H1 (cell line): ENCODE measurements around the gene AMPH. TPM values are rescaled to one million over a fixed set of nuclear protein-coding genes. Genes with fewer than 3 reads are reported as not detected.

ENCODE experiments used
- CTCF ChIA-PET: fragments of 300-600 bp; sonication (Branson Sonifier 250); formaldehyde crosslinking; loops from one replicate; lab custom pipeline; 2021; ENCODE audit not compliant: partially characterized antibody; lab: Charles Lee
- POLR2A ChIA-PET: fragments of 300-600 bp; sonication (Branson Sonifier 250); formaldehyde crosslinking; loops from one replicate; lab custom pipeline; 2021; ENCODE audit warnings: inconsistent platforms; ENCODE audit not compliant: partially characterized antibody; lab: Charles Lee
- DNase-seq, 2 experiments: peaks; one replicate each; pipeline versions ENCODE4 v3.0.0 to v3.0.0-alpha.2; 2010 to 2022; ENCODE audit warnings: low spot score in 2 of 2, low read depth in 1 of 2, mixed read lengths in 1 of 2
- FAIRE-seq: peaks from 2 replicates; lab custom pipeline; 2011; peaks lifted over from hg19 to GRCh38; lab: Jason Lieb, UNC
- H2AFZ ChIP-seq: 2 replicates; pipeline ENCODE4 v1.8.1; 2012; ENCODE audit warnings: low read length, inconsistent platforms
- H2AK5ac ChIP-seq: 2 replicates; pipeline ENCODE4 v1.6.1; 2013; ENCODE audit warnings: low read depth, low read length
- H2BK120ac ChIP-seq: replicated peaks from 2 replicates; pipeline ENCODE3; 2013; ENCODE audit warnings: low read depth, low read length, inconsistent platforms
- H2BK12ac ChIP-seq: 2 replicates; pipeline ENCODE4 v1.6.1; 2013; ENCODE audit warnings: low read depth, low read length
- H2BK15ac ChIP-seq: 2 replicates; pipeline ENCODE4 v1.6.1; 2013; ENCODE audit warnings: low read length
- H2BK20ac ChIP-seq: 2 replicates; pipeline ENCODE4 v1.6.1; 2013; ENCODE audit warnings: low read length
- H2BK5ac ChIP-seq: 2 replicates; pipeline ENCODE4 v1.6.1; 2013; ENCODE audit warnings: low read depth, low read length
- H3K14ac ChIP-seq: 2 replicates; pipeline ENCODE4 v1.6.1; 2013; ENCODE audit warnings: inconsistent platforms; ENCODE audit not compliant: insufficient read length
- H3K18ac ChIP-seq: 2 replicates; pipeline ENCODE4 v1.6.1; 2013; ENCODE audit warnings: low read length; ENCODE audit errors: extremely low read depth
- H3K23ac ChIP-seq: 2 replicates; pipeline ENCODE4 v1.6.1; 2013; ENCODE audit warnings: inconsistent platforms; ENCODE audit not compliant: insufficient read length
- H3K23me2 ChIP-seq: 2 replicates; pipeline ENCODE4 v1.6.1; 2013; ENCODE audit warnings: low read depth, low read length
- H3K27ac ChIP-seq: 2 replicates; pipeline ENCODE4 v1.6.1; 2011; ENCODE audit warnings: low read depth, low read length, inconsistent platforms
- H3K27me3 ChIP-seq, 4 experiments: replicated peaks in 1 of 4; 1 replicate in 1 of 4; 2 replicates in 3 of 4; pipeline versions ENCODE4 v1.6.1 to v1.8.1; 2011 to 2013; ENCODE audit warnings: low read length in 3 of 4, mild to moderate bottlenecking in 3 of 4, inconsistent platforms in 2 of 4, mixed read lengths in 2 of 4, moderate library complexity in 1 of 4; ENCODE audit not compliant: control insufficient read depth in 3 of 4, insufficient read depth in 3 of 4; ENCODE audit errors: extremely low read depth in 1 of 4
- H3K36me3 ChIP-seq, 4 experiments: 2 replicates each; pipeline versions ENCODE4 v1.6.1 to v1.8.1; 2011 to 2013; ENCODE audit warnings: mild to moderate bottlenecking in 4 of 4, low read length in 3 of 4, moderate library complexity in 2 of 4, control low read depth in 1 of 4, inconsistent platforms in 1 of 4; ENCODE audit not compliant: insufficient read depth in 4 of 4, control insufficient read depth in 2 of 4
- H3K4ac ChIP-seq: replicated peaks from 2 replicates; pipeline ENCODE3; 2013; ENCODE audit warnings: low read length, low read depth, mixed read lengths, inconsistent platforms; ENCODE audit not compliant: insufficient read length
- H3K4me1 ChIP-seq, 4 experiments: replicated peaks in 1 of 4; 1 replicate in 1 of 4; 2 replicates in 3 of 4; pipeline versions ENCODE4 v1.6.1 to v1.8.1; 2011 to 2013; ENCODE audit warnings: low read length in 3 of 4, inconsistent platforms in 2 of 4, mixed read lengths in 1 of 4; ENCODE audit not compliant: insufficient read depth in 4 of 4, control insufficient read depth in 3 of 4
- H3K4me2 ChIP-seq, 2 experiments: 2 replicates each; pipeline versions ENCODE4 v1.6.1 to v1.8.1; 2011 to 2013; ENCODE audit warnings: low read depth in 2 of 2, low read length in 2 of 2, control low read depth in 1 of 2, inconsistent platforms in 1 of 2, mild to moderate bottlenecking in 1 of 2; ENCODE audit not compliant: insufficient read depth in 1 of 2
- H3K4me3 ChIP-seq, 4 experiments: fragments of 200-600, 300-600 bp in 1 of 4; sonication (generic), shearing (Covaris generic), sonication (Bioruptor Twin) in 1 of 4; 2 replicates each; pipeline versions ENCODE4 v1.5.1 to v1.8.1; 2011 to 2016; ENCODE audit warnings: low read length in 4 of 4, low read depth in 3 of 4, control low read depth in 2 of 4, inconsistent platforms in 2 of 4, mild to moderate bottlenecking in 2 of 4, mixed read lengths in 1 of 4, moderate library complexity in 1 of 4; ENCODE audit not compliant: insufficient read depth in 2 of 4; ENCODE audit errors: extremely low read depth in 1 of 4
- H3K56ac ChIP-seq: replicated peaks from 2 replicates; pipeline ENCODE3; 2013; ENCODE audit warnings: low read depth, mild to moderate bottlenecking, mixed read lengths, low read length, inconsistent platforms; ENCODE audit not compliant: insufficient read length
- H3K79me1 ChIP-seq: 2 replicates; pipeline ENCODE4 v1.6.1; 2013; ENCODE audit warnings: low read depth, low read length, control low read depth
- H3K79me2 ChIP-seq, 2 experiments: 2 replicates each; pipeline versions ENCODE4 v1.6.1 to v1.8.1; 2012 to 2013; ENCODE audit warnings: low read length in 2 of 2, mild to moderate bottlenecking in 2 of 2, inconsistent platforms in 1 of 2; ENCODE audit not compliant: insufficient read depth in 2 of 2, control insufficient read depth in 1 of 2
- H3K9ac ChIP-seq, 4 experiments: replicated peaks in 1 of 4; 1 replicate in 1 of 4; 2 replicates in 3 of 4; pipeline versions ENCODE4 v1.6.1 to v1.8.1; 2011 to 2013; ENCODE audit warnings: low read depth in 3 of 4, low read length in 3 of 4, control low read depth in 2 of 4, mild to moderate bottlenecking in 2 of 4, moderate library complexity in 2 of 4, inconsistent platforms in 1 of 4; ENCODE audit errors: extremely low read depth in 1 of 4
- H3K9me3 ChIP-seq, 2 experiments: 2 replicates each; pipeline versions ENCODE4 v1.6.1 to v1.8.1; 2012 to 2013; ENCODE audit warnings: mild to moderate bottlenecking in 2 of 2, moderate library complexity in 2 of 2, control low read depth in 1 of 2, inconsistent platforms in 1 of 2, low read depth in 1 of 2, low read length in 1 of 2, mixed read lengths in 1 of 2; ENCODE audit not compliant: insufficient read depth in 2 of 2
- H4K20me1 ChIP-seq, 2 experiments: replicated peaks in 1 of 2; 2 replicates each; pipeline versions ENCODE3 to v1.8.1; 2011 to 2013; ENCODE audit warnings: inconsistent platforms in 2 of 2, low read length in 2 of 2, mild to moderate bottlenecking in 1 of 2; ENCODE audit not compliant: insufficient read depth in 2 of 2, control insufficient read depth in 1 of 2
- H4K5ac ChIP-seq: 2 replicates; pipeline ENCODE4 v1.6.1; 2013; ENCODE audit warnings: low read length, low read depth, mixed read lengths, inconsistent platforms; ENCODE audit not compliant: insufficient read length
- H4K8ac ChIP-seq: 2 replicates; pipeline ENCODE4 v1.8.0; 2013; ENCODE audit warnings: mild to moderate bottlenecking, moderate library complexity, low read length, inconsistent platforms; ENCODE audit not compliant: insufficient read depth; ENCODE audit errors: extremely low read depth
- H4K91ac ChIP-seq: replicated peaks from 2 replicates; pipeline ENCODE3; 2013; ENCODE audit warnings: low read length, mixed read lengths, inconsistent platforms; ENCODE audit not compliant: insufficient read length
- BACH1 ChIP-seq: IDR thresholded peaks from 2 replicates; pipeline ENCODE4 v1.6.1; 2012; ENCODE audit warnings: low read length, improper control_type of control experiment
- BRCA1 ChIP-seq: IDR thresholded peaks from 2 replicates; pipeline ENCODE4 v1.6.1; 2012; ENCODE audit warnings: low read depth, low read length, improper control_type of control experiment
- CHD1 ChIP-seq: IDR thresholded peaks from 2 replicates; pipeline ENCODE4 v1.6.1; 2012; ENCODE audit warnings: low read depth, low read length, improper control_type of control experiment
- CREB1 ChIP-seq: IDR thresholded peaks from 2 replicates; pipeline ENCODE4 v1.6.1; 2012; ENCODE audit warnings: inconsistent platforms
- EGR1 ChIP-seq: IDR thresholded peaks from 2 replicates; pipeline ENCODE4 v1.6.1; 2011; ENCODE audit warnings: low read depth, low read length, borderline replicate concordance
- JUND ChIP-seq: IDR thresholded peaks from 2 replicates; pipeline ENCODE4 v1.6.1; 2011; ENCODE audit warnings: mild to moderate bottlenecking, improper control_type of control experiment, low read length
- KDM1A ChIP-seq: fragments of 200-600, 300-600 bp; sonication (generic); IDR thresholded peaks from 2 replicates; pipeline ENCODE4 v1.7.1; 2016; ENCODE audit warnings: mild to moderate bottlenecking, low read length, borderline replicate concordance
- KDM5A ChIP-seq: fragments of 200-600 bp; IDR thresholded peaks from 2 replicates; pipeline ENCODE4 v1.7.1; 2012; ENCODE audit warnings: mild to moderate bottlenecking, low read length, inconsistent platforms, mixed read lengths
- RBBP5 ChIP-seq: IDR thresholded peaks from 2 replicates; pipeline ENCODE4 v1.7.1; 2012; ENCODE audit warnings: low read depth, mild to moderate bottlenecking, inconsistent platforms, low read length, moderate library complexity, borderline replicate concordance
- RFX5 ChIP-seq: IDR thresholded peaks from 2 replicates; pipeline ENCODE4 v1.6.1; 2011; ENCODE audit warnings: low read depth, low read length, improper control_type of control experiment, borderline replicate concordance
- SAP30 ChIP-seq: fragments of 300-600 bp; sonication (generic); IDR thresholded peaks from 2 replicates; pipeline ENCODE4 v1.7.1; 2012; ENCODE audit warnings: low read length, moderate library complexity, mild to moderate bottlenecking, inconsistent platforms; ENCODE audit not compliant: insufficient read depth, insufficient replicate concordance
- SIN3A ChIP-seq, 2 experiments: IDR thresholded peaks in 1 of 2; conservative IDR thresholded peaks in 1 of 2; 2 replicates each; pipeline ENCODE4 v1.6.1; 2011 to 2012; ENCODE audit warnings: low read length in 2 of 2, improper control_type of control experiment in 1 of 2, low read depth in 1 of 2, mild to moderate bottlenecking in 1 of 2
- SIX5 ChIP-seq: IDR thresholded peaks from 2 replicates; pipeline ENCODE4 v1.6.1; 2011; ENCODE audit warnings: mild to moderate bottlenecking, low read depth, low read length
- SP1 ChIP-seq: IDR thresholded peaks from 2 replicates; pipeline ENCODE4 v1.6.1; 2011; ENCODE audit warnings: low read depth, low read length
- TEAD4 ChIP-seq: IDR thresholded peaks from 2 replicates; pipeline ENCODE4 v1.6.1; 2012; ENCODE audit warnings: low read depth, low read length, inconsistent platforms, mixed read lengths
- YY1 ChIP-seq: IDR thresholded peaks from 2 replicates; pipeline ENCODE4 v1.6.1; 2011; ENCODE audit warnings: low read depth, mild to moderate bottlenecking, low read length
- ZNF274 ChIP-seq: IDR thresholded peaks from 2 replicates; pipeline ENCODE4 v1.7.0; 2012; ENCODE audit warnings: low read length, borderline replicate concordance; ENCODE audit errors: extremely low read depth
- WGBS, 2 experiments: shearing (Covaris generic) in 1 of 2; methylation state at CpG; one replicate each; pipeline versions ENCODE4 v1.1.6 to v1.1.7; 2013 to 2015; ENCODE audit warnings: low lambda C conversion rate in 2 of 2, mixed read lengths in 2 of 2, inconsistent platforms in 1 of 2, low coverage in 1 of 2, missing lambda C conversion rate in 1 of 2; ENCODE audit not compliant: insufficient replicate concordance in 2 of 2, insufficient coverage in 1 of 2, insufficient read length in 1 of 2; ENCODE audit errors: extremely low coverage in 1 of 2, missing lambda C conversion rate in 1 of 2; 5-methylcytosine and 5-hydroxymethylcytosine counted together
- polyA plus RNA-seq, 7 experiments: library from polyadenylated mRNA; depleted of rRNA in 3 of 7; stranded (reverse) in 5 of 7; unstranded in 2 of 7; fragments of >200 nt in 5 of 7; fragments of 200-250 nt in 2 of 7; gene quantifications; 1 replicate in 5 of 7; 2 replicates in 1 of 7; 4 replicates in 1 of 7; pipeline versions ENCODE4 v1.2.1 to v1.2.3, GENCODE V29; 2011 to 2013; ENCODE audit warnings: missing spikeins in 2 of 7, mixed read lengths in 2 of 7
- total RNA-seq: library from RNA; stranded (reverse); fragmentation: NEBNext Ultra II Directional; extraction: Animal tissue kit (Norgen Biotek cat#: 25700); gene quantifications from 2 replicates; pipeline ENCODE4 v1.2.1, GENCODE V29; 2021

AMPH gene
- total and polyA plus RNA-seq, 2 of the 8 experiments (the other 6 are each of a cell fraction or from before 2014, with no cell fraction given) = 7.3 to 12.2 TPM

- Histone ChIP-seq H4K91ac (no peak overlapping the region), H3K79me1 (no peaks in the 10 kb centered on the region), H2BK15ac (no peak overlapping the region), H3K4me2 (no peak overlapping the region), H2BK12ac (no peak overlapping the region), H2AK5ac (no peak overlapping the region), H3K23me2 (no peaks in the 10 kb centered on the region), H3K4me1 (no peaks in the 10 kb centered on the region), H2BK5ac (no peak overlapping the region), H3K14ac (no peak overlapping the region), H3K27ac (no peak overlapping the region), H2AFZ (no peak overlapping the region), H3K4me3 (no peak overlapping the region), H3K9ac (no peak overlapping the region), H3K18ac (no peak overlapping the region), H4K8ac (no peak overlapping the region), H3K4ac (no peak overlapping the region), H3K56ac (no peak overlapping the region), H2BK20ac (no peak overlapping the region), H3K79me2 (no peaks in the 10 kb centered on the region), H3K23ac (no peak overlapping the region), H4K20me1 (no peaks in the 10 kb centered on the region), H3K27me3 (no peaks in the 10 kb centered on the region), H3K36me3 (no peaks in the 10 kb centered on the region), H4K5ac (no peak overlapping the region), H3K9me3 (no peaks in the 10 kb centered on the region), H2BK120ac (no peak overlapping the region)
- ChIA-PET POLR2A (no interaction called here), CTCF (interaction anchor here (0.6 to 1.8 kb wide), 5 partner anchors 13 to 1038 kb away, joined by 3 read pairs; no protein-coding TSS in a partner anchor)
- FAIRE-seq (no peak), DNase-seq (no peak)
- TF ChIP-seq SP1 (no peak), EGR1 (no peak), BRCA1 (no peak), YY1 (no peak), ZNF274 (no peak), RFX5 (no peak), CREB1 (no peak), CHD1 (no peak), SAP30 (no peak), KDM5A (no peak), SIN3A (conservative IDR thresholded peaks at IDR 0.05 in 1 of 2, IDR thresholded peaks at IDR 0.05 in 1 of 2; ENCODE audit: low read depth in 1 of 2, low read length in 2 of 2) (no peak), TEAD4 (no peak), BACH1 (no peak), JUND (no peak), RBBP5 (no peak), SIX5 (no peak), KDM1A (no peak)
- 81% methylated on average over 1 of the region's 1 CpG; no CpG with 5 or more reads in 1 of the 2 experiments for WGBS, 2 experiments
Observed at GRCh38 chr7:38482521-38482920, 148.7 kb downstream of the AMPH start.
